GM19438 (cell line): ENCODE data around the gene SAMD9L.
A peak's percentile ranks its signal among the peaks of the same experiment; 100 is the strongest.

Experiments
- ATAC-seq: cut with Tn5 transposase; IDR thresholded peaks from one replicate; pipeline ENCODE4 v1.9.1; 2021; ENCODE audit warnings: low read depth; ENCODE audit not compliant: unreplicated experiment

Gene SAMD9L

GRCh38 chr7:93148144-93148543 lies at the start of gene SAMD9L:
SAMD9L (minus strand) TSS chr7:93148385; CDS start chr7:93135971, 12,414 bp downstream.
- peak; percentile 61 for ATAC-seq

- no peak for ATAC-seq
These were observed 48.2 kb upstream of the SAMD9L start for GRCh38 chr7:93196336-93196735.

- no peak for ATAC-seq
These were observed 46.2 kb upstream of the SAMD9L start for GRCh38 chr7:93194386-93194785.

- no peak for ATAC-seq
These were observed 40.9 kb upstream of the SAMD9L start for GRCh38 chr7:93188870-93189634.

GRCh38 chr7:93185303-93186027 lies 37.3 kb upstream of the SAMD9L start:
- ATAC-seq = no peak

GRCh38 chr7:93179173-93179572 lies 31.0 kb upstream of the SAMD9L start:
- ATAC-seq = no peak

- ATAC-seq = no peak
These were observed 30.0 kb upstream of the SAMD9L start for GRCh38 chr7:93178213-93178612.

- ATAC-seq = no peak
These were observed 28.9 kb upstream of the SAMD9L start for GRCh38 chr7:93176992-93177580.

- no peak for ATAC-seq
These were observed 27.0 kb upstream of the SAMD9L start for GRCh38 chr7:93175219-93175618.

- ATAC-seq = no peak
These were observed 24.5 kb upstream of the SAMD9L start for GRCh38 chr7:93172683-93173082.

- ATAC-seq = no peak
These were observed 23.5 kb upstream of the SAMD9L start for GRCh38 chr7:93171606-93172226.

GRCh38 chr7:93165447-93165846 lies 17.3 kb upstream of the SAMD9L start:
- peak; percentile 97 for ATAC-seq

GRCh38 chr7:93164766-93165165 lies 16.6 kb upstream of the SAMD9L start:
- ATAC-seq = no peak

- no peak for ATAC-seq
These were observed 13.1 kb upstream of the SAMD9L start for GRCh38 chr7:93161181-93161762.

- ATAC-seq = no peak
These were observed 12.2 kb upstream of the SAMD9L start for GRCh38 chr7:93160410-93160809.

- ATAC-seq = no peak
These were observed 11.3 kb upstream of the SAMD9L start for GRCh38 chr7:93159490-93159889.

GRCh38 chr7:93156884-93157283 lies 8.7 kb upstream of the SAMD9L start:
- no peak for ATAC-seq

- ATAC-seq = no peak
These were observed 2.1 kb upstream of the SAMD9L start for GRCh38 chr7:93150200-93150835.

- ATAC-seq = no peak
These were observed 542 bp upstream of the SAMD9L start for GRCh38 chr7:93148727-93149126.

- ATAC-seq = peak; percentile 74
These were observed 822 bp downstream of the SAMD9L start for GRCh38 chr7:93147363-93147762.
